ENCODE data around the gene TPSB2.

DNA sequence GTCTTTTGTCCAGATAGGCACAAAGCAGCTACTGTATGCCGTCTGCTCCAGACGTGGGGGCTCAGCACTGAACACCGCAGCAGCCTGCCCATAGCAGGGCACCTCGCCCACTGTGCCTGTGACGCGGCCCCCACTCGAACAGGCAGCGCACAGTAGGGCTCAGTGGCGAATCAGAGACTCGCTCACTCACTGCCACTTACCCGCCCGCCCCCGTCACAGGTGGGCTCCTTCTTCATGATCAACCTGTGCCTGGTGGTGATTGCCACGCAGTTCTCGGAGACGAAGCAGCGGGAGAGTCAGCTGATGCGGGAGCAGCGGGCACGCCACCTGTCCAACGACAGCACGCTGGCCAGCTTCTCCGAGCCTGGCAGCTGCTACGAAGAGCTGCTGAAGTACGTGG, 28.5 kb downstream of the TPSB2 start:
- TF ChIP-seq, protein P1, sequence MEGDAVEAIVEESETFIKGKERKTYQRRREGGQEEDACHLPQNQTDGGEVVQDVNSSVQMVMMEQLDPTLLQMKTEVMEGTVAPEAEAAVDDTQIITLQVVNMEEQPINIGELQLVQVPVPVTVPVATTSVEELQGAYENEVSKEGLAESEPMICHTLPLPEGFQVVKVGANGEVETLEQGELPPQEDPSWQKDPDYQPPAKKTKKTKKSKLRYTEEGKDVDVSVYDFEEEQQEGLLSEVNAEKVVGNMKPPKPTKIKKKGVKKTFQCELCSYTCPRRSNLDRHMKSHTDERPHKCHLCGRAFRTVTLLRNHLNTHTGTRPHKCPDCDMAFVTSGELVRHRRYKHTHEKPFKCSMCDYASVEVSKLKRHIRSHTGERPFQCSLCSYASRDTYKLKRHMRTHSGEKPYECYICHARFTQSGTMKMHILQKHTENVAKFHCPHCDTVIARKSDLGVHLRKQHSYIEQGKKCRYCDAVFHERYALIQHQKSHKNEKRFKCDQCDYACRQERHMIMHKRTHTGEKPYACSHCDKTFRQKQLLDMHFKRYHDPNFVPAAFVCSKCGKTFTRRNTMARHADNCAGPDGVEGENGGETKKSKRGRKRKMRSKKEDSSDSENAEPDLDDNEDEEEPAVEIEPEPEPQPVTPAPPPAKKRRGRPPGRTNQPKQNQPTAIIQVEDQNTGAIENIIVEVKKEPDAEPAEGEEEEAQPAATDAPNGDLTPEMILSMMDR (IDR thresholded peaks at IDR 0.05; ENCODE audit: low read depth, low read length, poor library complexity, severe bottlenecking), result no peak
- TF ChIP-seq EZH2phosphoT487 (IDR thresholded peaks at IDR 0.05; ENCODE audit: borderline replicate concordance, low read length), result no peak

All from DOHH2 (cell line).